Upper lobe of left lung (tissue), 6 donors: ENCODE data around the gene C11orf97. TPM values are rescaled to one million over a fixed set of nuclear protein-coding genes. Genes with fewer than 3 reads are reported as not detected.
"Not testable (repeated sequence)": the region's sequence is repeated elsewhere in the genome, so short reads cannot be mapped to it uniquely, and the experiment has no call there.

Experiments
- ATAC-seq, 2 donors: fragments of 200-7000 bp; cut with Tn5 transposase; one replicate each; pipeline ENCODE4 v1.9.1; 2022; ENCODE audit warnings: mild to moderate bottlenecking in 2 of 2, moderate library complexity in 2 of 2; ENCODE audit not compliant: low FRiP score in 2 of 2
- DNase-seq, 2 donors: peaks; one replicate each; pipeline ENCODE4 v3.0.0-alpha.2; 2019 to 2020
- H3K27ac ChIP-seq, 4 donors: fragments of 200-600 bp; sonication (generic); one replicate each; pipeline ENCODE4 v1.5.1; 2016 to 2019
- H3K27me3 ChIP-seq, 4 donors: fragments of 200-600 bp; sonication (generic); one replicate each; pipeline ENCODE4 v1.5.1; 2017 to 2019
- H3K36me3 ChIP-seq, 4 donors: fragments of 200-600 bp; sonication (generic); one replicate each; pipeline ENCODE4 v1.5.1; 2016 to 2019
- H3K4me1 ChIP-seq, 4 donors: fragments of 200-600 bp; sonication (generic); one replicate each; pipeline ENCODE4 v1.5.1; 2018 to 2019
- H3K4me3 ChIP-seq, 4 donors: fragments of 200-600 bp; sonication (generic); one replicate each; pipeline ENCODE4 v1.5.1; 2017 to 2019; ENCODE audit warnings: mild to moderate bottlenecking in 2 of 4, moderate library complexity in 1 of 4
- H3K9me3 ChIP-seq, 4 donors: fragments of 200-600 bp; sonication (generic); one replicate each; pipeline ENCODE4 v1.5.1; 2018 to 2019
- CTCF ChIP-seq, 6 experiments: fragments of 450-650 bp in 4 of 6; fragments of 200-600 bp in 2 of 6; sonication (generic) in 2 of 6; IDR thresholded peaks; one replicate each; pipeline ENCODE4 v1.5.1; 2016 to 2019; ENCODE audit warnings: antibody characterized with exemption in 6 of 6
- EP300 ChIP-seq, 4 donors: sonication (generic); formaldehyde crosslinking; IDR thresholded peaks; one replicate each; pipeline ENCODE4 v1.5.1; 2017; ENCODE audit warnings: antibody characterized with exemption in 4 of 4, control low read depth in 2 of 4
- POLR2A ChIP-seq, 4 donors: fragments of 450-650 bp; IDR thresholded peaks; one replicate each; pipeline ENCODE4 v1.5.1; 2016 to 2017; ENCODE audit warnings: antibody characterized with exemption in 4 of 4, mild to moderate bottlenecking in 2 of 4
- POLR2AphosphoS5 ChIP-seq, 2 donors: sonication (generic); formaldehyde crosslinking; IDR thresholded peaks; one replicate each; pipeline ENCODE4 v1.5.1; 2017; ENCODE audit warnings: antibody characterized with exemption in 2 of 2
- WGBS, 2 donors: methylation state at CpG; one replicate each; pipeline ENCODE4 v1.1.5; 2017 to 2018; 5-methylcytosine and 5-hydroxymethylcytosine counted together
- total RNA-seq, 6 donors: library from RNA; depleted of rRNA in 4 of 6; stranded (reverse); fragments of >200 nt in 4 of 6; gene quantifications; one replicate each; pipeline versions ENCODE4 v1.1.0 to v1.2.1, GENCODE V29; 2016 to 2021
- donor health status: DM: no; HTN: no; CAD: no; lungs with moderate emphysema.
- donor health status: DM: no; HTN: yes; CAD: no; lungs with severe emphysema.

The C11orf97 gene
- total RNA-seq, 6 donors from 2014 or later, result 0.31 to 14.7 (median 4.1) TPM; not detected in 1

GRCh38 chr11:94563848-94564467 is 51.7 kb downstream of the C11orf97 start:
- WGBS, 2 donors, result 76 to 77% methylated on average over 8 of the region's 8 CpGs
- no peak overlapping the region for H3K4me3 ChIP-seq
- no peak for ATAC-seq

GRCh38 chr11:94567181-94567670 is 55.0 kb downstream of the C11orf97 start, which contains the start of gene PIWIL4:
Gene PIWIL4, plus strand, starts transcription at chr11:94567368. Its CDS starts 151 bp downstream, at chr11:94567519.
- WGBS, 2 donors, result 96 to 97% methylated on average over 23 to 25 of the region's 25 CpGs
- DNase-seq, result peak in 1 of 2 donors; percentile 56
- Histone ChIP-seq H3K9me3 (no peaks in the 10 kb centered on the region), H3K36me3 (no peaks in the 10 kb centered on the region), H3K27me3 (no peaks in the 10 kb centered on the region), H3K4me1 (no peaks in the 10 kb centered on the region), H3K27ac (no peak within 1 kb of the TSS), H3K4me3 (no peak within 1 kb of the TSS)
- no peak for TF ChIP-seq POLR2A (IDR thresholded peaks at IDR 0.05)
- no peak for TF ChIP-seq POLR2AphosphoS5 (IDR thresholded peaks at IDR 0.05)
- TF ChIP-seq EP300 (IDR thresholded peaks at IDR 0.05), result no peak
- no peak for TF ChIP-seq CTCF (IDR thresholded peaks at IDR 0.05)
- ATAC-seq, result no peak

More at GRCh38 chr11:94563848-94564467, 51.7 kb downstream of the C11orf97 start:
- H3K9me3 ChIP-seq, result no peaks in the 10 kb centered on the region
- TF ChIP-seq POLR2AphosphoS5 (IDR thresholded peaks at IDR 0.05), result no peak
- no peaks in the 10 kb centered on the region for H3K36me3 ChIP-seq
- H3K27me3 ChIP-seq, result no peaks in the 10 kb centered on the region
- H3K4me1 ChIP-seq, result peaks cover 0 to 2% (median 0%) of the 10 kb centered on the region in 4 donors
- H3K27ac ChIP-seq, result no peak overlapping the region
- DNase-seq, result no peak

- 96 to 98% methylated on average over 5 of the region's 5 CpGs for whole genome bisulfite sequencing, 2 donors
- DNase-seq (no peak), ATAC-seq (no peak)
- H3K4me1 ChIP-seq, result no peaks in the 10 kb centered on the region
- H3K27ac ChIP-seq, result no peak overlapping the region
- no peak for TF ChIP-seq EP300 (IDR thresholded peaks at IDR 0.05)
- TF ChIP-seq POLR2AphosphoS5 (IDR thresholded peaks at IDR 0.05), result no peak
- TF ChIP-seq CTCF (IDR thresholded peaks at IDR 0.05), result no peak
- TF ChIP-seq POLR2A (IDR thresholded peaks at IDR 0.05), result no peak
- no peak overlapping the region for H3K4me3 ChIP-seq
- H3K27me3 ChIP-seq, result no peaks in the 10 kb centered on the region
- H3K9me3 ChIP-seq, result no peaks in the 10 kb centered on the region
- no peaks in the 10 kb centered on the region for H3K36me3 ChIP-seq
These were observed 55.9 kb downstream of the C11orf97 start for GRCh38 chr11:94568200-94568599.

- no peak for ATAC-seq
These were observed 56.5 kb downstream of the C11orf97 start for GRCh38 chr11:94568717-94569116.

GRCh38 chr11:94572975-94573374 is 60.7 kb downstream of the C11orf97 start:
- H3K36me3 ChIP-seq, DNase-seq, H3K4me1 ChIP-seq, H3K4me3 ChIP-seq, H3K9me3 ChIP-seq, H3K27me3 ChIP-seq, H3K27ac ChIP-seq, ATAC-seq: not testable (repeated sequence)
- WGBS, 2 donors, result 68 to 84% methylated on average over 2 of the region's 2 CpGs

More at GRCh38 chr11:94568717-94569116, 56.5 kb downstream of the C11orf97 start:
- Histone ChIP-seq H3K9me3 (no peaks in the 10 kb centered on the region), H3K27ac (no peak overlapping the region), H3K27me3 (no peaks in the 10 kb centered on the region), H3K36me3 (no peaks in the 10 kb centered on the region), H3K4me1 (no peaks in the 10 kb centered on the region), H3K4me3 (no peak overlapping the region)
- no peak for TF ChIP-seq POLR2AphosphoS5 (IDR thresholded peaks at IDR 0.05)
- no peak for TF ChIP-seq EP300 (IDR thresholded peaks at IDR 0.05)
- TF ChIP-seq CTCF (IDR thresholded peaks at IDR 0.05), result no peak
- DNase-seq, result no peak
- WGBS, 2 donors, result 87 to 92% methylated on average over 4 of the region's 4 CpGs
